ENCODE measurements around the gene CANT1. TPM values are rescaled to one million over a fixed set of nuclear protein-coding genes. Genes with fewer than 3 reads are reported as not detected.

The CANT1 gene
- total and polyA plus RNA-seq, 9 of the 15 experiments (the other 6 are each of a cell fraction or from before 2014, with no cell fraction given), result 2.7 to 66.4 (median 22.5) TPM

- peak; percentile 98 for TF ChIP-seq BCL6 (CRISPR knock-in tag; IDR thresholded peaks at IDR 0.05)
- TF ChIP-seq THRB (CRISPR knock-in tag; conservative IDR thresholded peaks at IDR 0.05), result peak; percentile 98
- peak; percentile 94 for TF ChIP-seq ZBTB17 (CRISPR knock-in tag; IDR thresholded peaks at IDR 0.05)
- 0 out of 2 replicates have a peak, but pooled peaks have one; percentile 19 for TF ChIP-seq BMI1 (IDR thresholded peaks at IDR 0.05; ENCODE audit: low read length)
- TF ChIP-seq CHD2 (IDR thresholded peaks at IDR 0.05; ENCODE audit: low read depth, low read length), result no peak
- TF ChIP-seq, protein P1, sequence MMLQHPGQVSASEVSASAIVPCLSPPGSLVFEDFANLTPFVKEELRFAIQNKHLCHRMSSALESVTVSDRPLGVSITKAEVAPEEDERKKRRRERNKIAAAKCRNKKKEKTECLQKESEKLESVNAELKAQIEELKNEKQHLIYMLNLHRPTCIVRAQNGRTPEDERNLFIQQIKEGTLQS (IDR thresholded peaks at IDR 0.05), result peak; percentile 77
- TF ChIP-seq, protein P1 (CRISPR knock-in tag; conservative IDR thresholded peaks at IDR 0.05), result no peak
- TF ChIP-seq CTBP1 (IDR thresholded peaks at IDR 0.05; ENCODE audit: borderline replicate concordance), result peak; percentile 45; the same call in 1 of the 2 replicates
- peak; percentile 95 for TF ChIP-seq ZFPM2 (CRISPR knock-in tag; IDR thresholded peaks at IDR 0.05)
- TF ChIP-seq HOXB6 (CRISPR knock-in tag; IDR thresholded peaks at IDR 0.05; ENCODE audit: borderline replicate concordance), result peak; percentile 87; the same call in 1 of the 2 replicates
- TF ChIP-seq CEBPZ (IDR thresholded peaks at IDR 0.05; ENCODE audit: borderline replicate concordance, low read depth, low read length), result no peak
- TF ChIP-seq, protein P2, sequence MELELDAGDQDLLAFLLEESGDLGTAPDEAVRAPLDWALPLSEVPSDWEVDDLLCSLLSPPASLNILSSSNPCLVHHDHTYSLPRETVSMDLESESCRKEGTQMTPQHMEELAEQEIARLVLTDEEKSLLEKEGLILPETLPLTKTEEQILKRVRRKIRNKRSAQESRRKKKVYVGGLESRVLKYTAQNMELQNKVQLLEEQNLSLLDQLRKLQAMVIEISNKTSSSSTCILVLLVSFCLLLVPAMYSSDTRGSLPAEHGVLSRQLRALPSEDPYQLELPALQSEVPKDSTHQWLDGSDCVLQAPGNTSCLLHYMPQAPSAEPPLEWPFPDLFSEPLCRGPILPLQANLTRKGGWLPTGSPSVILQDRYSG (tag; conservative IDR thresholded peaks at IDR 0.05; ENCODE audit: low read depth), result peak; percentile 96
- TF ChIP-seq MXD1 (CRISPR knock-in tag; IDR thresholded peaks at IDR 0.05; ENCODE audit: borderline replicate concordance, poor library complexity, severe bottlenecking), result peak; percentile 36
- peak; percentile 99 for TF ChIP-seq HDAC8 (tag; IDR thresholded peaks at IDR 0.05)
- TF ChIP-seq RBM15 (IDR thresholded peaks at IDR 0.05; ENCODE audit: insufficient read depth, low read length), result no peak
- peak; percentile 91 for TF ChIP-seq TAF7 (tag; IDR thresholded peaks at IDR 0.05)
- peak; percentile 33; the same call in 1 of the 2 replicates for TF ChIP-seq EP300 (IDR thresholded peaks at IDR 0.05; ENCODE audit: low read length)
- peak; percentile 70; the same call in 1 of the 2 replicates for TF ChIP-seq SLC30A9 (CRISPR knock-in tag; IDR thresholded peaks at IDR 0.05)
- TF ChIP-seq, protein P3, sequence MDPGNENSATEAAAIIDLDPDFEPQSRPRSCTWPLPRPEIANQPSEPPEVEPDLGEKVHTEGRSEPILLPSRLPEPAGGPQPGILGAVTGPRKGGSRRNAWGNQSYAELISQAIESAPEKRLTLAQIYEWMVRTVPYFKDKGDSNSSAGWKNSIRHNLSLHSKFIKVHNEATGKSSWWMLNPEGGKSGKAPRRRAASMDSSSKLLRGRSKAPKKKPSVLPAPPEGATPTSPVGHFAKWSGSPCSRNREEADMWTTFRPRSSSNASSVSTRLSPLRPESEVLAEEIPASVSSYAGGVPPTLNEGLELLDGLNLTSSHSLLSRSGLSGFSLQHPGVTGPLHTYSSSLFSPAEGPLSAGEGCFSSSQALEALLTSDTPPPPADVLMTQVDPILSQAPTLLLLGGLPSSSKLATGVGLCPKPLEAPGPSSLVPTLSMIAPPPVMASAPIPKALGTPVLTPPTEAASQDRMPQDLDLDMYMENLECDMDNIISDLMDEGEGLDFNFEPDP (CRISPR knock-in tag; IDR thresholded peaks at IDR 0.05), result peak; percentile 91
- no peak for TF ChIP-seq POLR2A (conservative IDR thresholded peaks at IDR 0.05)
Measured at GRCh38 chr17:79011451-79012147, 2.0 kb upstream of the CANT1 start (continued).
